Measurements from ENCODE around the gene SEZ6. TPM values are rescaled to one million over a fixed set of nuclear protein-coding genes. Genes with fewer than 3 reads are reported as not detected.

SEZ6 gene
- total and polyA plus RNA-seq, 10 of the 15 experiments (the other 5 are each of a cell fraction or from before 2014, with no cell fraction given) = 0.05 to 0.87 (median 0.17) TPM; not detected in 4

DNA sequence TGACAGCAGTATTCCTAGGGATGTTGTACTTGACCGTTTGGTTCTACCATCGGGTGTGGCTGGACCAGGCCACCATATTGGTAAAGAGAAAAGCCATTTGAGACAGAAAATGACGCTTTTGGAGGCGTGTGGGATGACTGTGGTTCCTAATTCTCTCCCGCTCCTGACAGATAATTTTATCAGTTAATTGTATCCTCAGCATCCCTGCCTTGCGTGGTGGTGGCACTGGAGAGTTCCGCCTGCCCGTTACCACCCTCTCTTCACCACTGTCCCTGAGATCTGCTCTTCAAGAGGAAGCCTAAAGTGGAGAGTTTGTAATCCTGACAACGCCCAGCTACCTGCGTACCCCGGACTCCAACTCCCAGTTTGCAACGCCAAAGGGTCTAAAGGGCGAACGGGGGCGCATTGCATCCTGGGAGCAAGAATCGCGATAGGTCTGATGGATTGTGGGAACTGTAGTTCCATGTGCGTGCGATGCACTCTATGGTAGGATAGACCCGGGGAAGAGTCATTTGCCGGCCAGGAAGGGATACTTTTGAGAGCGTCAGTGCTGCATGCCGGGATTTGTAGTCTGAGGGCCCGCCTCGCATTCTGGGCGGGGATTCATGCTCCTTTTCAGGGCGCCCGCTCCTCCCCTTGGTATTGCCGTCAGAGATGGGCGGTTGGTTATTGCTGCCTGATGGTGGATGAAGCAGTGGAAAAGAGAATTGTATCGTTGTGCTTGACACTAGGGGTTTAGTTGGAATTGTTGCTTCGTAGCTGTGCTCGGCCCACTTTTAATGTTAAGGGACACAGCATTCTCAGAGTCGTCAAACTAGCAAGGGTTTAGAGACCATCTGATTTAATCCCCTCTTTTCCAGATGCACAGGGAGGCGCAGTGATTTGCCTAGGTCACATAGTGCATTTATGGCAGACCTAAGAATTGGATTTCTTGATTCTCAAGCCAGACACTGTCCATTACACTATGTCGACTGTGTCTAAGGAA is 53.5 kb downstream of the SEZ6 start (continued):
- TF ChIP-seq ZNF217 (IDR thresholded peaks at IDR 0.05) (no peak), IKZF2 (IDR thresholded peaks at IDR 0.05) (no peak), SIN3A (IDR thresholded peaks at IDR 0.05; ENCODE audit: low read depth, low read length) (peak; percentile 81), POU2F2 (IDR thresholded peaks at IDR 0.05; ENCODE audit: borderline replicate concordance, low read depth, low read length) (peak; percentile 77; the same call in 1 of the 3 replicates), JUND (IDR thresholded peaks at IDR 0.05; ENCODE audit: low read depth, low read length) (0 out of 2 replicates have a peak, but pooled peaks have one; percentile 23), CHD2 (IDR thresholded peaks at IDR 0.05; ENCODE audit: borderline replicate concordance, low read depth, low read length) (peak; percentile 100), ZNF592 (IDR thresholded peaks at IDR 0.05) (no peak), IRF5 (IDR thresholded peaks at IDR 0.05; ENCODE audit: borderline replicate concordance) (peak; percentile 88), SUZ12 (IDR thresholded peaks at IDR 0.05; ENCODE audit: unreplicated experiment) (no peak), SPI1 (IDR thresholded peaks at IDR 0.05; ENCODE audit: borderline replicate concordance, insufficient read depth, low read depth, low read length) (no peak), NBN (IDR thresholded peaks at IDR 0.05) (peak; percentile 83), SMARCA5 (IDR thresholded peaks at IDR 0.05) (peak; percentile 73), USF1 (IDR thresholded peaks at IDR 0.05; ENCODE audit: borderline replicate concordance, extremely low read length, insufficient read depth, low read depth, low read length) (no peak), KDM1A (IDR thresholded peaks at IDR 0.05; ENCODE audit: borderline replicate concordance) (no peak), HDGF (IDR thresholded peaks at IDR 0.05) (no peak; the same call in 1 of the 2 replicates), ZSCAN29 (IDR thresholded peaks at IDR 0.05) (no peak), BACH1 (IDR thresholded peaks at IDR 0.05; ENCODE audit: borderline replicate concordance) (peak; percentile 76; the same call in 1 of the 2 replicates), TARDBP (IDR thresholded peaks at IDR 0.05; ENCODE audit: borderline replicate concordance) (peak; percentile 95)
- TF ChIP-seq, protein P1, sequence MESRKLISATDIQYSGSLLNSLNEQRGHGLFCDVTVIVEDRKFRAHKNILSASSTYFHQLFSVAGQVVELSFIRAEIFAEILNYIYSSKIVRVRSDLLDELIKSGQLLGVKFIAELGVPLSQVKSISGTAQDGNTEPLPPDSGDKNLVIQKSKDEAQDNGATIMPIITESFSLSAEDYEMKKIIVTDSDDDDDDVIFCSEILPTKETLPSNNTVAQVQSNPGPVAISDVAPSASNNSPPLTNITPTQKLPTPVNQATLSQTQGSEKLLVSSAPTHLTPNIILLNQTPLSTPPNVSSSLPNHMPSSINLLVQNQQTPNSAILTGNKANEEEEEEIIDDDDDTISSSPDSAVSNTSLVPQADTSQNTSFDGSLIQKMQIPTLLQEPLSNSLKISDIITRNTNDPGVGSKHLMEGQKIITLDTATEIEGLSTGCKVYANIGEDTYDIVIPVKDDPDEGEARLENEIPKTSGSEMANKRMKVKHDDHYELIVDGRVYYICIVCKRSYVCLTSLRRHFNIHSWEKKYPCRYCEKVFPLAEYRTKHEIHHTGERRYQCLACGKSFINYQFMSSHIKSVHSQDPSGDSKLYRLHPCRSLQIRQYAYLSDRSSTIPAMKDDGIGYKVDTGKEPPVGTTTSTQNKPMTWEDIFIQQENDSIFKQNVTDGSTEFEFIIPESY (IDR thresholded peaks at IDR 0.05) = no peak
- TF ChIP-seq, protein P2, sequence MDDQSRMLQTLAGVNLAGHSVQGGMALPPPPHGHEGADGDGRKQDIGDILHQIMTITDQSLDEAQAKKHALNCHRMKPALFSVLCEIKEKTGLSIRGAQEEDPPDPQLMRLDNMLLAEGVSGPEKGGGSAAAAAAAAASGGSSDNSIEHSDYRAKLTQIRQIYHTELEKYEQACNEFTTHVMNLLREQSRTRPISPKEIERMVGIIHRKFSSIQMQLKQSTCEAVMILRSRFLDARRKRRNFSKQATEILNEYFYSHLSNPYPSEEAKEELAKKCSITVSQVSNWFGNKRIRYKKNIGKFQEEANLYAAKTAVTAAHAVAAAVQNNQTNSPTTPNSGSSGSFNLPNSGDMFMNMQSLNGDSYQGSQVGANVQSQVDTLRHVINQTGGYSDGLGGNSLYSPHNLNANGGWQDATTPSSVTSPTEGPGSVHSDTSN (IDR thresholded peaks at IDR 0.05; ENCODE audit: insufficient replicate concordance, low read depth, low read length) = no peak

All from GM12878 (cell line).